ENCODE data around the gene KCNE1. TPM values are rescaled to one million over a fixed set of nuclear protein-coding genes. Genes with fewer than 3 reads are reported as not detected.

The KCNE1 gene
- total RNA-seq, 1 experiment from 2014 or later, result not detected

DNA sequence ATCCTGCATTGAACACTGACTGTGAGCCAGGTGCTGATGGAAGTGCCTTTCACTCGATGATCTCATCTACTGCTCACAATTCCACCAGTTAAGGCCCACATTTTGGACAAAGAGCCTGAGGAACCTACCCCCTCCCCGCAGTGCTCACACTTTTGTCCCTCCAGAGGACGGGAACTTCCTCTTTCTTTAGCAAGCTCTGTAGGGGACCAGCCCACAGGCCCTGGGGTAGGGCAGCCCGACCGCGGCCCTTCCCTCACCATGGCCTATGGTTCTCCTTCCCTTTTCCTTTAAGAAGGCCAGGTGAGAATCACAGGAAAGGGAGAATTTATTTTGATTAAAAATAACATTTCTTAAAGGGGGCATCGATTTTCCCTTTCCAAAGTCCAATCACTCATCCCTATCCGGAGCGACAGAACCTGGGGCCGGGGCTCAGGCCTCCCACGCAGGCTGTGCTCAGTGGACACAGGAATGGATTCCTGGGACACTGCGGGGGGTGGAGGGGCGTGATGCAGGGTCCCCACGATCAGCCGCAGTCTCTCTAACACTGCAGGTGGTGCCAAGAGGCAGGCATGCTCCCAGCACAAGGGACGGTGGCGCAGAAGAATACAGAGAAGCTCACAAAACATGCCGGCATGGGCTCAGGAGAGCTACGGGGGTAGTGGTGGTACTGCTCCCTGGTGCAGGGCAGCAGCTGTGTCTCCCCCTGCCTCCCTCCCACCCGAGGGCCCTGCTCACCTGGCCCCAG, 8.9 kb upstream of the KCNE1 start:
- Histone ChIP-seq H3K9me3 (ENCODE audit: control insufficient read depth, insufficient read depth, low read depth, low read length) (no peaks in the 10 kb centered on the region), H3K27me3 (ENCODE audit: control insufficient read depth, insufficient read depth, low read length) (no peaks in the 10 kb centered on the region), H3K4me3 (ENCODE audit: low read depth in 2 of 2, low read length in 2 of 2) (no peak overlapping the region), H3K27ac (ENCODE audit: low read length) (no peak overlapping the region), H3K36me3 (ENCODE audit: control insufficient read depth, insufficient read depth, low read length) (no peaks in the 10 kb centered on the region), H3K4me1 (ENCODE audit: control insufficient read depth, insufficient read depth, low read length) (peaks cover 5% of the 10 kb centered on the region)
- intact Hi-C loops (cut with micrococcal nuclease; ENCODE audit: unreplicated experiment) (no loop called here), in situ Hi-C loops (cut with HindIII; ENCODE audit: low pct_unique_long_range_greater_than_20kb, low sequenced_read_pairs) (no loop called here)
- DNase-seq (ENCODE audit: low read depth, low spot score), result no peak
- no TSS peak for BruUV-seq (replicated peaks)
- TF ChIP-seq POLR2AphosphoS5 (IDR thresholded peaks at IDR 0.05; ENCODE audit: low read depth, low read length) (no peak), SIN3A (IDR thresholded peaks at IDR 0.05; ENCODE audit: borderline replicate concordance, insufficient read depth, low read depth, low read length) (no peak), TCF7L2 (IDR thresholded peaks at IDR 0.05; ENCODE audit: low read depth, low read length) (no peak), CTCF (IDR thresholded peaks at IDR 0.05) (no peak)
- TF ChIP-seq, protein P1, sequence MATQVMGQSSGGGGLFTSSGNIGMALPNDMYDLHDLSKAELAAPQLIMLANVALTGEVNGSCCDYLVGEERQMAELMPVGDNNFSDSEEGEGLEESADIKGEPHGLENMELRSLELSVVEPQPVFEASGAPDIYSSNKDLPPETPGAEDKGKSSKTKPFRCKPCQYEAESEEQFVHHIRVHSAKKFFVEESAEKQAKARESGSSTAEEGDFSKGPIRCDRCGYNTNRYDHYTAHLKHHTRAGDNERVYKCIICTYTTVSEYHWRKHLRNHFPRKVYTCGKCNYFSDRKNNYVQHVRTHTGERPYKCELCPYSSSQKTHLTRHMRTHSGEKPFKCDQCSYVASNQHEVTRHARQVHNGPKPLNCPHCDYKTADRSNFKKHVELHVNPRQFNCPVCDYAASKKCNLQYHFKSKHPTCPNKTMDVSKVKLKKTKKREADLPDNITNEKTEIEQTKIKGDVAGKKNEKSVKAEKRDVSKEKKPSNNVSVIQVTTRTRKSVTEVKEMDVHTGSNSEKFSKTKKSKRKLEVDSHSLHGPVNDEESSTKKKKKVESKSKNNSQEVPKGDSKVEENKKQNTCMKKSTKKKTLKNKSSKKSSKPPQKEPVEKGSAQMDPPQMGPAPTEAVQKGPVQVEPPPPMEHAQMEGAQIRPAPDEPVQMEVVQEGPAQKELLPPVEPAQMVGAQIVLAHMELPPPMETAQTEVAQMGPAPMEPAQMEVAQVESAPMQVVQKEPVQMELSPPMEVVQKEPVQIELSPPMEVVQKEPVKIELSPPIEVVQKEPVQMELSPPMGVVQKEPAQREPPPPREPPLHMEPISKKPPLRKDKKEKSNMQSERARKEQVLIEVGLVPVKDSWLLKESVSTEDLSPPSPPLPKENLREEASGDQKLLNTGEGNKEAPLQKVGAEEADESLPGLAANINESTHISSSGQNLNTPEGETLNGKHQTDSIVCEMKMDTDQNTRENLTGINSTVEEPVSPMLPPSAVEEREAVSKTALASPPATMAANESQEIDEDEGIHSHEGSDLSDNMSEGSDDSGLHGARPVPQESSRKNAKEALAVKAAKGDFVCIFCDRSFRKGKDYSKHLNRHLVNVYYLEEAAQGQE (IDR thresholded peaks at IDR 0.05; ENCODE audit: insufficient read depth in 1 of 2, low read depth in 2 of 2, low read length in 1 of 2), result no peak
- no peak for ATAC-seq
- ChIA-PET POLR2A (no interaction called here), CTCF (no interaction called here)

- intact Hi-C loops (cut with micrococcal nuclease; ENCODE audit: unreplicated experiment) (no loop called here), in situ Hi-C loops (cut with HindIII; ENCODE audit: low pct_unique_long_range_greater_than_20kb, low sequenced_read_pairs) (no loop called here)
- ChIA-PET CTCF (no interaction called here), POLR2A (no interaction called here)
- Histone ChIP-seq H3K36me3 (ENCODE audit: control insufficient read depth, insufficient read depth, low read length) (no peaks in the 10 kb centered on the region), H3K4me3 (ENCODE audit: low read depth in 2 of 2, low read length in 2 of 2) (no peak overlapping the region), H3K4me1 (ENCODE audit: control insufficient read depth, insufficient read depth, low read length) (no peaks in the 10 kb centered on the region; the same call in none of the 2 replicates), H3K27me3 (ENCODE audit: control insufficient read depth, insufficient read depth, low read length) (no peaks in the 10 kb centered on the region), H3K27ac (ENCODE audit: low read length) (no peak overlapping the region), H3K9me3 (ENCODE audit: control insufficient read depth, insufficient read depth, low read depth, low read length) (no peaks in the 10 kb centered on the region)
- DNase-seq (ENCODE audit: low read depth, low spot score), result no peak
- no peak for ATAC-seq
- BruUV-seq (replicated peaks), result no TSS peak
- TF ChIP-seq, protein P1 (IDR thresholded peaks at IDR 0.05; ENCODE audit: insufficient read depth in 1 of 2, low read depth in 2 of 2, low read length in 1 of 2), result no peak
- TF ChIP-seq SIN3A (IDR thresholded peaks at IDR 0.05; ENCODE audit: borderline replicate concordance, insufficient read depth, low read depth, low read length), result no peak
- no peak for TF ChIP-seq CTCF (IDR thresholded peaks at IDR 0.05)
- TF ChIP-seq TCF7L2 (IDR thresholded peaks at IDR 0.05; ENCODE audit: low read depth, low read length), result no peak
- TF ChIP-seq POLR2AphosphoS5 (IDR thresholded peaks at IDR 0.05; ENCODE audit: low read depth, low read length), result no peak
Measured at GRCh38 chr21:34520281-34520680, 8.3 kb upstream of the KCNE1 start.

Data from Panc1 (cell line).